NCI-H510A (cell line): ENCODE data around the gene DHRS9.

Source experiments
- DNase-seq: peaks from one replicate; lab custom pipeline; 2025; lab: John Stamatoyannopoulos, UW

The DHRS9 gene

DNA sequence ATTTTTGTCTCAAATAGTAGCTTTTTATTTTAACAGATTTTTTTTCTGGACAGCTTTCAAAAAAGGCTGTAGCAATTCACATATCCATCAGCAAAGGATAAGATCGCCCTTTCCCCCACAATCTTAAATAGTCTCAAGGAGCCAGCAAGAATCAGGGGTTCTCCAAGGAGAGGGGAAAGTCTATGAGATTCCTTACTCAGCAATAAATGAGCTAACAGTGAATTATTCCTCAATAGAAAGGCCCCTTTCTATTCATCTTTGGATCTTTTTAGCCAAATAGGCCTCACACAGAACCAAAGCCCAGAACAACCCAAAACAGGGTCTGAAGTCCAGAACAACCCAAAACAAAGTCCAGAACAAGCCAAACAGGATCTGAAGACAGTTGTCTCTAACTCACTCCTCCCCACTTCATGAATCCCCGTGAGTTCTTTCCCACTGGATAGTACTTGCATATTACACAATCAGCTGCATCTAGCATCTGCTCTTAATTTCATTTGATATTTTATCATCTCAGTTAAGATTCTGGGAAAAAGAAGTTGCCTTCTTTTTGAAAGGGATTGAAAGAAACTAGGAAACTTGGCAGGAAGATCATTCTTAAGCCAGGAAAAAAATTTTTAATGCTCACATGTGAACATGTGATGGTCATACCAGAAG, 3.4 kb upstream of the DHRS9 start:
- no peak for DNase-seq

DNA sequence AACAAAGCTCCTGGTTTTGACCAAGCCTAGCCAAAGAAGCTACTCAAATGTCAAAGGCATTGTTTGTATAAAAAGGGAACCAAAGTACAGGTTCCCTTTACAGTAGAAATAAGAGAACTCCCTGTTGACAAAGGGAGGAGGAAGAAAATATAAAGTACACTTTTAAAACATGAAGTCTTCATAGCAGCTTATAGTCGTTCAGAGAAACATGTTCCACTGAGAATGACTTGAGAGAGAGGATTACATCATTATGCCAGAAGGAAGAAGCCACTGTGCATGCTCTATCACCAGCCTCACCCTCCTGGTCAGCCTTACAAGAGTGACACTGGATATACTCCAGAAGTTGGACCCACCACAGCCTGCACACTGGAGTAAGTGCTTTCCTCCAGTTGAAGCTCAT, 2.5 kb upstream of the DHRS9 start:
- no peak for DNase-seq

GRCh38 chr2:169069833-169070232, 470 bp downstream of the DHRS9 start:
- DNase-seq: no peak

GRCh38 chr2:169071455-169071854, 2.1 kb downstream of the DHRS9 start:
- no peak for DNase-seq

DNA sequence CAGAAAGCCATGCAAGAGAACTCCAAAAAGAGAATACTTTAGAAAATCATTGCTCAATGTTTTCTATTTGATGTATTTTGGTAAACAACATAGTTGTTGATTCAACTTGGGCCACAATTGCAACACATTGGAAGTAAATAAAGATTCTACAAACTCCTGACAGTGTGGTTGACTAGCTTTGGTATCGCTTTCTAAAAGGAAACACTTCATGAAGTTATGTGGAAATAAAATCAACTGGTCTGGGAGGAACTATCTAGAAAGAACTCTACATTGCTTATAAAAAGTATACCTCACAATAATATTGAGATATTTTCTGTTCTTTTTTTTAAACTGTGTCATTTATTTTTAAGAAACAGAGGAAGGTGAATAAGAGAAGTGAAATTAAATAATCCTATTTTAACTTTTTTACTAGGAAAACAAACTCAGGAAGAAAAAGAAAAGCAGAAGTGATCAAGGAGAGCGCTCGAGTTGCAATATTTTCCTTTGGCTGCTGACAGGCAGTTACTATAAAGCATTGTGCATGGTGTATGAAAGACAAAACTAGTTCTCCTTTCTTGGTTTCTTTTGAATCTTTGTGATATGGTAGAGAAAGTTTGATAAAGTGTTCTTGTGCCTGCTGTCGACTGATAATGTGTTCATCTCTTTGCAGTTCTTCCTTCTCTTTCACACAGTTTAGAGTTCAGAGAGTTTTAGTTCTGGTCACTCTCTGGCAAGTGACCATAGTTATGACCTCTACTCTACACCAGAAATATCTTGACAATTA, 3.0 kb downstream of the DHRS9 start:
- no peak for DNase-seq

GRCh38 chr2:169073211-169073962, 4.0 kb downstream of the DHRS9 start:
- DNase-seq: no peak

DNA sequence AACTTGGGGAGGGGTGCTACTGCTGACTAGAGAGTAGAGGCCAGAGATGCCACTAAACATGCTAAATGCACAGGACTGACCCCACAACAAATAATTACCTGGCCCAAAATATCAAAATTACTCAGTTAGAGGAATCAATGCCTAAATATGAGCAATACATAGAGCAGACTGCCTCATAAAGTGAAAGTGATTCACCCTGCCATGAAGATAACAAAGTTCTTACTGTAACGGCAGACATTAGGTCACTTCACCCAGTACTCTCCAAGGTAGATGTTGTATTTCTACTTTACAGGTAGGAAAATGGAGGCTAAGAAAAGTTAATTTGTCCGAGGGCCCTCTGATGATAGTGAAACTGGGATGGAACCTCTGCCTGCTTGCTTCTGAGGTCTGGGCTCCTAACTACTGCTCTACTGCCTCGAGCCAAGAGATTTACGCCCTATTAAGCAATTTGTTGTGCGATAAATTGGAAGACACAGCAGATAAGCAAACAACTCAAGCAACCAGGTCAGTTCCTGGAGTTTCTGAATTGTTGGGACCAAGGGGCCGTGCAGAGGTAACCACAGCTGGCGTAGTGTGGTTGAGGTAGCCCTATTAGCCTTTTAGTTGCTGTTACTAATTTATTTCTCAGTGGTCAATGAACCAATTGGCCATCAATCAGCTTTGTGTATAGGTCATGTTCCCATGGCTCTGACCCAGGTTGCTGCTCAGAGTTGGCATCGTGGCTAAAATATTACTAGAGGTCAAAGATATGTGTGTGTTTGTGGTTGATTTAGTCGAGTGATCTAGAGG, 4.8 kb downstream of the DHRS9 start:
- no peak for DNase-seq

DNA sequence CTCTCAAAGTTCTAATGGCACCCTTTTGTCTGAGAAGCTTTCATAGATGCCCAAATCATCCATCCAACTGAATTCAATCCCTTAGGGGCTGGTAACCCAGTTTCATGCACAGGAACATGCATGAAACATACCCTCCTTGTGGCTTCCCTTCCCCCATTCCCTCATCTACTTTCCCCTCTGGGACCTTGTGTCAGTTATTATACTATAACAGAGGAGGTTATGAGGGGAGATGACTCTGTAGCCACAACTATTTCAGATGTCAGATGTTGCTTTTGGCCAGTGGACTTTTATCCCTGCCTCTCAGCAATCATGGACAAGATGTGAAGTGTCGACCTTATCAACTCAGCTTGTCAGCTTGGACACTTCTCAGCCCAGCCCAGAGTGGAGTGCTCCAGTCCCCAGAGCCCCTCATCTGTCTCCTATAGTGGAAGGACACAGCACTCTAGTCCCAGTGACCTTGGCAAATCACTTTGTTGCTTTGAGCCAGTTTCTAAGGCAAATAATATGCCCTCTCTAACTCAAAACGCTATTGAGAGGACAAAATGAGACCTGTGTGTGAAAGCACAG, 8.4 kb downstream of the DHRS9 start:
- no peak for DNase-seq

DNA sequence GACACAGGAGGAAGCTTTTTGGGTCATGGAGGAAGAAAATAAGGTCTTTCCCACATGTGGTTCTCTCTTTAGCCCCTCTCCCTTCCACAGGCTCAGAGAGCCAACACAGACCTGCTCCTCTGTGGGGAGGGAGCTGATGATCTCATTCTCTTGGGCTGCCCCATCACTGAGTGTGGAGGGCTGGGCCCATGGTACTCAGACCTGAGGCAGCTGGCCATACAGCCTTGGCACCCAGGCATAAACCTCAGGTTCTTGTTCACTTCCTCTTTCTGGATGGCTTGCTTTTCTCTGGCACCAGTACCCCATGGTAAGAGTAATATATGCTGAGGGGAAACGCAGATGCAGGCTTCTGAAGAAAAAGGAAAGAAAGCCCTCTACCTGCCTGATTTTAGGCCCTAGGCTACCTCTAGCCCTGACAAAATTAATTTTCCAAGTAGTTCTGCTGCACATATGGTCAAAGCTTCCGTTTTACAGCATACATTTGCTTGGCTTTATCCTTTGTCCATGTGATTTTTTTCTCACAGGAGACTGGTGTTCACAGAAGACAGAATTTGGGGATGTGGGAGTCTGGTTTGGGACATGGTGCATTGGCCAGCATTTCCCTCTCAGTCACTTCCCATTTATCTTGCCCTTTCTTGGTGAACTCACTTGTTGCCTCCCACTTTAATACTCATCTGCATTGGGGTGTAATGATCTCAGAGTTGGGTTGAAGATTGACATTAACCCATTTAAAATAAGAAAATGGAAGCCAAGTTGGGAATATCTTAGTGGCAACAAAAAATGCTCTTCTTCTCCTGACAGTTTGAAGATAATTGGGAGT, 11.1 kb downstream of the DHRS9 start:
- DNase-seq: no peak

- DNase-seq: no peak
Observed at GRCh38 chr2:169081551-169081950, 12.2 kb downstream of the DHRS9 start.

GRCh38 chr2:169082995-169083394, 13.6 kb downstream of the DHRS9 start:
- DNase-seq: no peak

DNA sequence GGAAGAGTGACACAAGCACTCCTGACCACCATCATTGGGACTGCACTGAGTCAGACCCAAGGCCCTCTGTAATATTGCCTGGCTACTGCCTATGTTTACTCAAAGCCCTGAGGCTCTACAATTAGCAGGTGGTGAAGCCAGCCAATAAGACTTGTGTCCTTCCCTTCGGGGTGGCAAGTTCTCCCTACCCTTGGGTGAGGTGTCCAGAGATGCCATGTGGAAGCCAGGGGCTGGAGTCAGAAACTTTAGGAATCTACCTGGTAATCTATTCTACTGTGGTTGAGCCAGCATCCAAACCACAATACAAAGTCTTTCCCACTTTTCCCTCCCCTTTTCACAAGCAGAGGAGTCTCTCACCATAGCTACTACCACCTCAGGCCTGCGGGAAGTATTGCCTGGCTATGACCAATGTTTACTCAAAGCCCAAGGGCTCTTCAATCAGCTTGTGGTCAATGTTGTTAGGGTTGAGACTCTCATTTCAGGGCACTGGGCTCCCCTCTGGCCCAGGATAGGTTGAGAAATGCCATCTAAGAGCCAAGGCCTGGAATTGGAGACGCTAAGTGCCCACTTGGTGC, 17.6 kb downstream of the DHRS9 start:
- DNase-seq: no peak

DNA sequence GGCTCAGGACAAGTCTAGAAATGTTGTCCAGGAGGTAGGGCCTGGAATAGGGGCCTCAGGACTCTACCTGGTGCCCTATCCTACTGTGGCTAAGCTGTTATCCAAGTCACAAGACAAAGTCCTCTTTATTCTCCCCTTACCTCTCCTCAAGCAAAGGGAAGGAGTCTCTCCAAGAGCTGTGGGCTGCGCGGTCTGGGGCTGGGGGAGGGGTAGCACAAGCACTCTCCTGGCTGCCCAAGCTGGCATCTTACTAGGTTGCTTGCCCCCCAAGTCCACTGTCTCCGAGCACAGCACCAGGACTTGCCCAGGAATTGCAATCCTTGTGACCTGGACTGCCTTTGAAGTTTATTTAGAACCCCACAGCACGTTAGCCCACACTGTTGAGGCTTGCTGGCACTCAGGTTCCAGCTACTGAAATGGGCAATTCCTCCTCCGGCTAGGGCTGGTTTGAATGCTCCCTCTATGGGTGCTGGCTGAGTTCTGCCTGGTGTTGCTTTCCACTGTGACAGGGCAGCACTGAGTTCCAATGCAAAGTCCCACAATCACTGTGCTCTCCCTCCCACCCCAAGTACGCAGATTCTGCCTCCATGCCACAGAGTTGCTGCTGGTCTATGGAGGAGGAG, 18.5 kb downstream of the DHRS9 start:
- no peak for DNase-seq

GRCh38 chr2:169089182-169089581, 19.8 kb downstream of the DHRS9 start:
- DNase-seq: no peak

DNA sequence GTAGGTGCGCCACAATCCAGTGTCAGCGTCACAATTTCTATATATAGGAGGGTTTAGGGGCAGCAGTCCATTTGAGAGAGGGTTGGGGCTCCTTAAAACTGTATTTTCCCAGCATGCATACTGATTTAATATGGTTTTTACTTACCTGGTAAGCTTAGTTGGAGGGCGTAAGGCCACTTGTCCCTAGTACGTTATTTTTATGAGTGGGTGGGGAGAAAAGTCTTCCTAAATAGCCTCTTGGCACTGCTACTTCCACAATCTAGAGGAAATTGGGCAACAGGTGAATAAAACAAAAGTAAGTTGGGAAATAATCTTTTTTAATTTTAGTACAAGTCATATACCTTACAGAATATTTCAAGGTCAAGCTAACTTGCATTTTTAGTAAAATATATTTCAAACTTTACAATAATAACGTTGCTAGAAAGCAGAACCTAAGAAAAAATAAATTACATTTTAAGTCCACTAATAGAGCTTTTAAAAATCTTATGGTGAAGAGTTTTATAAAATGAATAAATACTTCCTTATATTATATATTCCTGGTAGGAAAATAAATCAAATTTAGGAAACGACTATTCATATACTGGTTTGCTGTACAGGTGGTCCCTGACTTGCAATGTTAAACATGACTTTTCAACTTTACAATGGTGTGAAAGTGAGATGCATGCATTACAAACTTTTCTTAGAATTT, 20.9 kb downstream of the DHRS9 start:
- DNase-seq: no peak

DNA sequence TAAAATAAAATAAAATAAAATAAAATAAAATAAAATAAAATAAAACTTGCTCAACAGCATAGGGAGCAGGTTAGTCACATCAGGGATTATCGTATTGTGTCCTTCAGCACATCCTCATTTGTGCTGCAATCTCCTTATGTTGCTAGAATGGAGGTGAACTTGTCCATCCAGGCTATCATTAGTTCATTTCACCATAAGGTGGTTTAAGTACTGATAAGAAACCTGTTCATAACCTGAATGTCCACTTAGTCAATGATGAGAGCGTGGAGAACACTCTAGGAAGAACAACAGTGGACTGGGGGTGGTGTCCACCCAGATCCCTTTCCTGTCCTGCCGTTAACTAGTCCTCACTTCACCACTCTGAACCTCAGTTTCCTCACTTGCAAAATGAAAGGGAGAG, 21.9 kb downstream of the DHRS9 start:
- DNase-seq: no peak

- no peak for DNase-seq
Observed at GRCh38 chr2:169091761-169092519, 22.6 kb downstream of the DHRS9 start.

DNA sequence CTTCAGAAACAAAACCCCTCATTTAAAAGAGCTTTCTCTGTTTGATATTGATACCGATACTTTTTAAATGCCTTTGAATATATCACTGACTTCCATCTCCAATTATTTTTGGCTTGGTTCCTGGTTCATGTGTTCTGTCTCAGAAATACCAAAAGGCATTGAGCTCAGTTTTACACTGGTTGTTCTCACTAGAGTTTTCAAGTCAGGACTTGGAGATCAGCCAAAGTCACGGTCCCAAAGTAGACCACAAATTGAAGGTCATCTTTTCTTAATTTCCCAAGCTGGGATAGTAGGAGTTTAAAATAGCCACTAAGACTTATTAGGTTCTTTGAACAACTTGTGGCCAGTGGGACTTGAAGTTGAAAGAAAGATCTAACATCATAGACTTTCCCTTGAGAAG, 24.2 kb downstream of the DHRS9 start:
- DNase-seq: no peak

DNA sequence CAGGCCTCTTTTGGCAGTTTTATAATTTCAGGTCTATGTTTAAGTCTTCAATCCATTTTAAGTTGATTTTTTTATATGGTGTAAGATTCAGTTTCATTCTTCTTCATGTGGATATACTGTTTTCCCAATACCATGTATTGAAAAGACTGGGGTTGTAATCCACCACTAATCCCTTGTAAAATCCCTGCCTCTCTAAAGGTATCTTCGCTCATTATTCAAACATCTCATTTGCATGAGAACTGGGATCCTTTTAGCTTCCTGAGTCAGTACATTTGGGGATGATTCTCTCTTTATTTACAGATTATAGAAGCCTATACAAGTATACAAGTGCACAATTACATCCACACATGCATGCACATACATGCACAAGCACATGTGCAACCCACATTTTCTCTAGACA, 25.3 kb downstream of the DHRS9 start:
- no peak for DNase-seq
